Caco-2 (cell line): ENCODE data around the gene PURA. TPM values are rescaled to one million over a fixed set of nuclear protein-coding genes. Genes with fewer than 3 reads are reported as not detected.

Experiments
- BruUV-seq: library from RNA; stranded (reverse); fragments of 400-500 nt; replicated peaks from 2 replicates; lab custom pipeline; 2021; lab: Mats Ljungman, UMichigan
- CTCF ChIA-PET: fragments of 300-600 bp; sonication (Branson Sonifier 250); formaldehyde crosslinking; loops from one replicate; lab custom pipeline; 2022; ENCODE audit warnings: antibody characterized with exemption; lab: Charles Lee
- POLR2A ChIA-PET: fragments of 300-600 bp; sonication (Branson Sonifier 250); formaldehyde crosslinking; loops from one replicate; lab custom pipeline; 2022; ENCODE audit warnings: antibody characterized with exemption; lab: Charles Lee
- DNase-seq, 2 experiments: peaks; one replicate each; pipeline versions ENCODE4 v3.0.0 to v3.0.0-alpha.2; 2020 to 2022
- H3K27me3 ChIP-seq: replicated peaks from 2 replicates; pipeline ENCODE4 v1.6.0; 2011; ENCODE audit warnings: low read length; ENCODE audit not compliant: control insufficient read depth, insufficient read depth
- H3K36me3 ChIP-seq: 2 replicates; pipeline ENCODE4 v1.5.1; 2011; ENCODE audit warnings: low read length; ENCODE audit not compliant: control insufficient read depth, insufficient read depth
- H3K4me1 ChIP-seq: fragments of 250-450 bp; sonication (Bioruptor Pico); 2 replicates; pipeline ENCODE4 v1.5.1; 2020; ENCODE audit warnings: mild to moderate bottlenecking
- H3K4me3 ChIP-seq: 2 replicates; pipeline ENCODE4 v1.5.1; 2011; ENCODE audit warnings: low read depth, mild to moderate bottlenecking, control low read depth, low read length
- H3K9me3 ChIP-seq: fragments of 250-450 bp; sonication (Bioruptor Pico); 2 replicates; pipeline ENCODE4 v1.5.1; 2020; ENCODE audit warnings: mild to moderate bottlenecking, moderate library complexity
- H3K27ac Mint-ChIP-seq: one replicate; pipeline ENCODE4 v1.8.0; 2022; ENCODE audit warnings: mixed read lengths; ENCODE audit not compliant: unreplicated experiment
- H3K27me3 Mint-ChIP-seq: one replicate; pipeline ENCODE4 v1.8.0; 2022; ENCODE audit warnings: mixed read lengths; ENCODE audit not compliant: insufficient read depth, unreplicated experiment
- H3K36me3 Mint-ChIP-seq: one replicate; pipeline ENCODE4 v1.8.0; 2022; ENCODE audit warnings: mild to moderate bottlenecking, mixed read lengths; ENCODE audit not compliant: insufficient read depth, unreplicated experiment
- H3K4me1 Mint-ChIP-seq: one replicate; pipeline ENCODE4 v1.8.0; 2022; ENCODE audit warnings: low read depth, mixed read lengths; ENCODE audit not compliant: unreplicated experiment
- H3K4me3 Mint-ChIP-seq: one replicate; pipeline ENCODE4 v1.8.0; 2022; ENCODE audit warnings: mild to moderate bottlenecking, moderate library complexity, mixed read lengths; ENCODE audit not compliant: unreplicated experiment
- H3K9me3 Mint-ChIP-seq: one replicate; pipeline ENCODE4 v1.8.0; 2022; ENCODE audit warnings: mixed read lengths; ENCODE audit not compliant: unreplicated experiment
- intact Hi-C: fragments of 100-400 bp; cut with micrococcal nuclease; formaldehyde crosslinking; loops from one replicate; pipeline ENCODE4 v1.10.0; 2022; ENCODE audit not compliant: unreplicated experiment
- total RNA-seq: library from RNA; stranded (reverse); gene quantifications from 2 replicates; pipeline ENCODE4 v1.2.3, GENCODE V29; 2022
- TF ChIP-seq, protein P1 (sequence below), 2 experiments: fragments of 200-600 bp in 1 of 2; IDR thresholded peaks; 1 replicate in 1 of 2; 2 replicates in 1 of 2; pipeline versions ENCODE4 v1.5.1 to v1.8.0; 2011 to 2022; ENCODE audit warnings: antibody characterized with exemption in 1 of 2, control low read depth in 1 of 2, inconsistent platforms in 1 of 2, low read depth in 1 of 2, low read length in 1 of 2, mild to moderate bottlenecking in 1 of 2, moderate library complexity in 1 of 2; ENCODE audit not compliant: insufficient read depth in 1 of 2, severe bottlenecking in 1 of 2, unreplicated experiment in 1 of 2

PURA gene
- total RNA-seq, 1 experiment from 2014 or later: 14.5 TPM

DNA sequence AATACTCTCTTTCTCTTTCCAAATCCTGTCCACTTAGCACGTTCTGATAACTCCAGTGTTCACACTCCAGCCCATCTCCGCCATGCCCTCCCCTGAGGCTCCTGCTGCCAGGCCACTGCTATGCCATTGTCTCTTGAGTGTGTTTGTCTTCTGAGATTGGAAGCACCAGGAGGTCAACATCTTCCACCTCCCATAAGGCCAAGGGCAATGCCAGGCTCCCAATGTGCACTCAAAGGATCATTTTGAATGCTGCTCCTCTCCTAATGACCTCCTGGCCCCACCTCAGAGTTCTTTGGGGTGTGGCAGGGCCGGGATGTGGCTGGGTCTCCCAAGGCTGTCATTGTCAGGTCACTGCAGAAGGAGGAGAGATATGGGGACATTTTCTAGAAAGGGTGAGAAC is 31.3 kb downstream of the PURA start:
- Histone ChIP-seq H3K4me1 (no peaks in the 10 kb centered on the region), H3K36me3 (no peaks in the 10 kb centered on the region), H3K27me3 (no peaks in the 10 kb centered on the region), H3K9me3 (no peaks in the 10 kb centered on the region), H3K4me3 (no peak overlapping the region)
- ChIA-PET CTCF (interaction anchor here (1.4 to 1.9 kb wide), 2 partner anchors 12 to 19 kb away, joined by 3 to 6 read pairs; no protein-coding TSS in a partner anchor), POLR2A (no interaction called here)
- Mint-ChIP-seq H3K36me3 (no peaks in the 10 kb centered on the region), H3K4me1 (no peaks in the 10 kb centered on the region), H3K9me3 (no peaks in the 10 kb centered on the region), H3K27ac (no peak overlapping the region), H3K27me3 (no peaks in the 10 kb centered on the region), H3K4me3 (no peak overlapping the region)
- BruUV-seq: no TSS peak
- intact Hi-C loops: no loop called here
- DNase-seq: no peak
- TF ChIP-seq, protein P1, sequence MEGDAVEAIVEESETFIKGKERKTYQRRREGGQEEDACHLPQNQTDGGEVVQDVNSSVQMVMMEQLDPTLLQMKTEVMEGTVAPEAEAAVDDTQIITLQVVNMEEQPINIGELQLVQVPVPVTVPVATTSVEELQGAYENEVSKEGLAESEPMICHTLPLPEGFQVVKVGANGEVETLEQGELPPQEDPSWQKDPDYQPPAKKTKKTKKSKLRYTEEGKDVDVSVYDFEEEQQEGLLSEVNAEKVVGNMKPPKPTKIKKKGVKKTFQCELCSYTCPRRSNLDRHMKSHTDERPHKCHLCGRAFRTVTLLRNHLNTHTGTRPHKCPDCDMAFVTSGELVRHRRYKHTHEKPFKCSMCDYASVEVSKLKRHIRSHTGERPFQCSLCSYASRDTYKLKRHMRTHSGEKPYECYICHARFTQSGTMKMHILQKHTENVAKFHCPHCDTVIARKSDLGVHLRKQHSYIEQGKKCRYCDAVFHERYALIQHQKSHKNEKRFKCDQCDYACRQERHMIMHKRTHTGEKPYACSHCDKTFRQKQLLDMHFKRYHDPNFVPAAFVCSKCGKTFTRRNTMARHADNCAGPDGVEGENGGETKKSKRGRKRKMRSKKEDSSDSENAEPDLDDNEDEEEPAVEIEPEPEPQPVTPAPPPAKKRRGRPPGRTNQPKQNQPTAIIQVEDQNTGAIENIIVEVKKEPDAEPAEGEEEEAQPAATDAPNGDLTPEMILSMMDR (IDR thresholded peaks at IDR 0.05; ENCODE audit: insufficient read depth in 1 of 2, low read depth in 1 of 2, low read length in 1 of 2, severe bottlenecking in 1 of 2, unreplicated experiment in 1 of 2): no peak

DNA sequence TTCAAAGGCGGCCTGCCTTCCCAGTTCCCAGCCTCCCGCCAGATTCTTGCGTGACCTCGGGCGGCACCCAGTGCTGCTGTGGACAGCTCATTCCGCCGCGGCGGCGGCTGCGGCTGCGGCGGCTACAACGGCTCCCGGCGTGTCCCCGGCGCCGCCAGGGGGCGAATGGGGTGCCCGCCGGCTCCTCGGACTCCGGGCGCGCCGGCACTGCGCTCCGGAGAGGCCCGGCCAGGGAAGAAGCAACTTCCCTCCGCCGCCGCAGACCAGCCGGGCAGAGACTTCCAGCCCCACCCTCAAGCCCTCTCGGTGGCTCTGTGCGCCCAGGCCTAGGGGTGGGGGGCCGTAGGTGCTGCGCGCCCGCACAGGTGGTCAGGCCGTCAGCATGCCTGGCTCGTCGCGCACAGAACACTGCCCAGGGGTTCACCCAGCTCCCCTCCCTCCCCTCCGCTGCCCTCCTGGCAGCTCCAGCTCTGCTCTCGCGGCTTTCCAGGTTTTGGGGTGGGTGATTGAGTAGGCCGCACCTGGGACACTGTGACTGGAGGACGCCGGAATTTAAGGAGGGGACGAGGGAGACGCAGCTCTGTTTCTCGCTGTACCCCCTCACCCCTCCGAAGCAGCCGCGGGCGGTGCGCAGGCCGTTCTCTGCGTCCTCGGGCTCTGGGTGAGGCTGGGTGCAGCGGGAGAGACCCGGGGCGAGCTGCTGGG is 32.1 kb downstream of the PURA start:
- Histone ChIP-seq H3K4me1 (no peaks in the 10 kb centered on the region), H3K4me3 (no peak overlapping the region), H3K9me3 (no peaks in the 10 kb centered on the region), H3K27me3 (no peaks in the 10 kb centered on the region), H3K36me3 (no peaks in the 10 kb centered on the region)
- BruUV-seq: no TSS peak
- DNase-seq: no peak
- H3K4me1 Mint-ChIP-seq: no peaks in the 10 kb centered on the region
- no peak overlapping the region for H3K27ac Mint-ChIP-seq
- intact Hi-C loops: no loop called here
- ChIA-PET POLR2A (no interaction called here), CTCF (interaction anchor here (0.9 kb wide), 1 partner anchor 39 kb away, joined by 3 read pairs; no protein-coding TSS in a partner anchor)
- no peak overlapping the region for H3K4me3 Mint-ChIP-seq
- no peaks in the 10 kb centered on the region for H3K27me3 Mint-ChIP-seq
- TF ChIP-seq, protein P1 (IDR thresholded peaks at IDR 0.05; ENCODE audit: insufficient read depth in 1 of 2, low read depth in 1 of 2, low read length in 1 of 2, severe bottlenecking in 1 of 2, unreplicated experiment in 1 of 2): no peak
- H3K9me3 Mint-ChIP-seq: no peaks in the 10 kb centered on the region
- H3K36me3 Mint-ChIP-seq: no peaks in the 10 kb centered on the region

DNA sequence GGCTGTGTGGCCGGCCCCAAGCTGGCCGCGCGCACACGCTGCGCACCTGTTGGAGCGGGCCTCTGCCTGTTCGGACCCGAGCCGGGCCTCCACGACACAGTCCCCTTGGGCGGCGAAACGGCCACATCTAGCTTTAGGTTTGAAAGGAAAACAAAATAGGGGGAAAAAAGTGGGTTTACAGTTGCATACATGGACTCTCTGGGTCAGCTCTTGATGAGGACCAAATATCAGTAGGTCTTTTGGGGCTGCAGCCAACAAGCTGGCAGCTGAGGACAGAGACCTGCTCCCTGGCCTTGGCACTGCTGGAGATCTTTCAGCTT is 32.6 kb downstream of the PURA start:
- no peak overlapping the region for H3K4me3 ChIP-seq
- ChIA-PET POLR2A (no interaction called here), CTCF (interaction anchor here (0.9 kb wide), 1 partner anchor 39 kb away, joined by 3 read pairs; no protein-coding TSS in a partner anchor)
- H3K27me3 Mint-ChIP-seq: no peaks in the 10 kb centered on the region
- H3K27me3 ChIP-seq: no peaks in the 10 kb centered on the region
- H3K9me3 ChIP-seq: no peaks in the 10 kb centered on the region
- H3K36me3 ChIP-seq: no peaks in the 10 kb centered on the region
- H3K4me1 Mint-ChIP-seq: no peaks in the 10 kb centered on the region
- no peak overlapping the region for H3K27ac Mint-ChIP-seq
- TF ChIP-seq, protein P1 (IDR thresholded peaks at IDR 0.05; ENCODE audit: insufficient read depth in 1 of 2, low read depth in 1 of 2, low read length in 1 of 2, severe bottlenecking in 1 of 2, unreplicated experiment in 1 of 2): no peak
- H3K9me3 Mint-ChIP-seq: no peaks in the 10 kb centered on the region
- no peak overlapping the region for H3K4me3 Mint-ChIP-seq
- no TSS peak for BruUV-seq
- DNase-seq: no peak
- H3K36me3 Mint-ChIP-seq: no peaks in the 10 kb centered on the region
- intact Hi-C loops: no loop called here
- H3K4me1 ChIP-seq: no peaks in the 10 kb centered on the region; the same call in 1 of the 2 replicates
